ENCODE results near the gene TRABD2B. TPM values are rescaled to one million over a fixed set of nuclear protein-coding genes. Genes with fewer than 3 reads are reported as not detected.

TRABD2B gene
- total and polyA plus RNA-seq, 2 of the 13 experiments (the other 11 are each of a cell fraction or from before 2014, with no cell fraction given) = 0.04 TPM; not detected in 1

DNA sequence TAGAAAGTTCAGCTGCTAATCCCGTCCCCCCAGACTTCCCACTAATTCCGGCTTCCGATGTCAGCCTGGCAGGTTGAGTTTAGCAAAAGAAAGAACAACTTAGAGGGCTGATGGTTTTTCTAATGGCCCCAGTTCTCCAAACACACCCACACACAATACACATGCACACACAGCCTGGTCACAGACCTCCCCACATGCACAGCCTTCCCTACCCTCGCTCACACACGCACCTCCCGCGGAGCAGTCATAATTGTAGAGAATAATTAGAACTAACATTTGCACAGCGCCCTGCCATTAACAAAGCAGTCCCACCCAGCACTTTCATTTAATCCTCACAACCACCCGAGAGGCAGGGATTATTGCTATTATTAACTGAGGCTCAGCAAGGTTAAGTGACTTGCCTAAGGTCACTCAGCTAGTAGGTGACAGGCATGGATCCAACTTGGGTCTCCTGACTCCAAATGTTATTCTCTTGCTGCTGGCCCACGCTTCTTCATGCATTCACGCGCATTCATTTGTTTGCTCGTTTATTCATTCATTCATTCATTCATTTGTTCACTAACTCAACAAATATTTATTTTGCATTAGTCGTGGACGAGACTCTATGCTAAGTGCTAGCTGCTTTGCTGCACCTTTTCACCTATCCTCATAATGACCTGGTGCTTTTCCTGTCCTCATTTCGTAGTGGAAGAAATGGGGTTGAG lies 284.4 kb downstream of the TRABD2B start:
- WGBS (ENCODE audit: low lambda C conversion rate) = 54% methylated on average over 16 of the region's 16 CpGs
- POLR2A ChIA-PET = no interaction called here
- peaks cover 13 to 57% of the 10 kb centered on the region in 2 experiments for H3K27me3 ChIP-seq (ENCODE audit: control insufficient read depth in 1 of 2, insufficient read depth in 2 of 2, low read length in 2 of 2)
- H3K27ac ChIP-seq (ENCODE audit: extremely low read length, insufficient read depth, low read length) = no peak overlapping the region
- no peak overlapping the region for H2AFZ ChIP-seq (ENCODE audit: low read length)
- BruUV-seq (replicated peaks) = no TSS peak
- intact Hi-C loops (cut with micrococcal nuclease; ENCODE audit: unreplicated experiment) = no loop called here
- DNase-seq (ENCODE audit: low spot score) (no peak), FAIRE-seq (no peak), ATAC-seq (no peak)
- no peaks in the 10 kb centered on the region for H3K9me3 ChIP-seq (ENCODE audit: low read length)
- in situ Hi-C loops (cut with HindIII; ENCODE audit: extremely low pct_ligation_motif_present, low pct_unique_long_range_greater_than_20kb) = loop anchor here (5.0 to 25.0 kb wide), 3 partner anchors 185 to 525 kb away; partner anchors contain the start of gene PDZK1IP1
- H4K20me1 ChIP-seq (ENCODE audit: insufficient read depth, low read length) = no peaks in the 10 kb centered on the region
- no peak overlapping the region for H3K4me2 ChIP-seq (ENCODE audit: low read depth, low read length)
- no peak overlapping the region for H3K9ac ChIP-seq (ENCODE audit: insufficient read depth, low read depth, low read length)
- TF ChIP-seq MTA1 (CRISPR knock-in tag; IDR thresholded peaks at IDR 0.05; ENCODE audit: borderline replicate concordance) (no peak), RXRB (CRISPR knock-in tag; IDR thresholded peaks at IDR 0.05; ENCODE audit: borderline replicate concordance) (no peak), TOPORS (CRISPR knock-in tag; IDR thresholded peaks at IDR 0.05) (no peak), SCMH1 (CRISPR knock-in tag; IDR thresholded peaks at IDR 0.05; ENCODE audit: borderline replicate concordance) (no peak)
- CTCF ChIA-PET (ENCODE audit: low intra/inter-chr PET ratio, low total read pairs) = no interaction called here
- H3K4me1 ChIP-seq (ENCODE audit: insufficient read depth, low read length) = peaks cover 20% of the 10 kb centered on the region
- no peak overlapping the region for H3K4me3 ChIP-seq (replicated peaks in 1 of 3; ENCODE audit: insufficient read depth in 1 of 3, low read depth in 2 of 3, low read length in 3 of 3)
- no peaks in the 10 kb centered on the region for H3K79me2 ChIP-seq (ENCODE audit: insufficient read depth, low read length)
- H3K36me3 ChIP-seq (replicated peaks in 1 of 2; ENCODE audit: control insufficient read depth in 1 of 2, insufficient read depth in 2 of 2, low read length in 2 of 2) = no peaks in the 10 kb centered on the region

DNA sequence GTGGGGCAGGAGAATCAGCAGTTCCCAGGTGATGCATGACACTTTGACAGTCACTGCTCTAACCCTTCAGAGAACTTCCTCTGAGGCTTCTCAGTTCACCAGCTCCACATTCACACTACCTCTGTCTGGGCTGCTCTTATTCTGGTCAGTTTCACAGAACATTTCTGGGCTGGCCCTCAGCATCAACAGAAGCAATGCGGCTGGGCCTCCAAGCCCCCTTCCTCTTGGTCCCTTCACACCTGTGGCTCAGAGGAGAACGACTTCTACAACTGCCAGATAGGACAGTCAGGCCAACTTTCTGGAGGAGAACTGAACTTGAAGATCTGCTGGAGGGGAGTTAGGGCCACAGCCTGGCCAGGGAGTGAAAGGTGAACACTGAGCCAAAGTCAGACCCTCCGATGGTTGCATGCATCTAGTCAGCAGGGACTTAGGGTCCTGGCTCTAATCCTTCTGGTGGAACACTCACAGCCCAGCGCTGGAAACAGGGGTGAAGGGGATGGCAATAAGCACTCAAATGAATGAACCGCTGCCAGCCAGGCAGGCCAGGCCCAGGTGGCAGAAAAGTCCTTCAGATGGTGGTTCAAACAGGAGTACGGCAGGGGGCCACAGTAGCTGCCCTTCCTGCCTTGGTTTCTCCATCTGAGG lies 285.2 kb downstream of the TRABD2B start:
- 72% methylated on average over 5 of the region's 6 CpGs for WGBS (ENCODE audit: low lambda C conversion rate)
- Histone ChIP-seq H2AFZ (ENCODE audit: low read length) (no peak overlapping the region), H3K79me2 (ENCODE audit: insufficient read depth, low read length) (no peaks in the 10 kb centered on the region), H3K36me3 (replicated peaks in 1 of 2; ENCODE audit: control insufficient read depth in 1 of 2, insufficient read depth in 2 of 2, low read length in 2 of 2) (no peaks in the 10 kb centered on the region), H4K20me1 (ENCODE audit: insufficient read depth, low read length) (no peaks in the 10 kb centered on the region), H3K27me3 (ENCODE audit: control insufficient read depth in 1 of 2, insufficient read depth in 2 of 2, low read length in 2 of 2) (peaks cover 14 to 60% of the 10 kb centered on the region in 2 experiments), H3K9ac (ENCODE audit: insufficient read depth, low read depth, low read length) (no peak overlapping the region), H3K4me2 (ENCODE audit: low read depth, low read length) (no peak overlapping the region), H3K4me3 (replicated peaks in 1 of 3; ENCODE audit: insufficient read depth in 1 of 3, low read depth in 2 of 3, low read length in 3 of 3) (no peak overlapping the region), H3K9me3 (ENCODE audit: low read length) (no peaks in the 10 kb centered on the region), H3K4me1 (ENCODE audit: insufficient read depth, low read length) (peaks cover 20% of the 10 kb centered on the region), H3K27ac (ENCODE audit: extremely low read length, insufficient read depth, low read length) (no peak overlapping the region)
- in situ Hi-C loops (cut with HindIII; ENCODE audit: extremely low pct_ligation_motif_present, low pct_unique_long_range_greater_than_20kb) (loop anchor here (5.0 to 25.0 kb wide), 3 partner anchors 185 to 525 kb away; partner anchors contain the start of gene PDZK1IP1), intact Hi-C loops (cut with micrococcal nuclease; ENCODE audit: unreplicated experiment) (no loop called here)
- no TSS peak for BruUV-seq (replicated peaks)
- no peak for FAIRE-seq
- no peak for ATAC-seq
- no peak for DNase-seq (ENCODE audit: low spot score)
- CTCF ChIA-PET (ENCODE audit: low intra/inter-chr PET ratio, low total read pairs) = no interaction called here
- TF ChIP-seq ZBTB1 (CRISPR knock-in tag; IDR thresholded peaks at IDR 0.05; ENCODE audit: borderline replicate concordance) (no peak), ZNF678 (CRISPR knock-in tag; IDR thresholded peaks at IDR 0.05) (no peak), ZNF891 (CRISPR knock-in tag; IDR thresholded peaks at IDR 0.05) (no peak), RARG (CRISPR knock-in tag; IDR thresholded peaks at IDR 0.05; ENCODE audit: low read depth) (no peak), ZNF121 (CRISPR knock-in tag; IDR thresholded peaks at IDR 0.05) (no peak), CBX1 (IDR thresholded peaks at IDR 0.05; ENCODE audit: low read depth) (no peak), ZNF563 (CRISPR knock-in tag; IDR thresholded peaks at IDR 0.05) (no peak)
- TF ChIP-seq, protein P1, sequence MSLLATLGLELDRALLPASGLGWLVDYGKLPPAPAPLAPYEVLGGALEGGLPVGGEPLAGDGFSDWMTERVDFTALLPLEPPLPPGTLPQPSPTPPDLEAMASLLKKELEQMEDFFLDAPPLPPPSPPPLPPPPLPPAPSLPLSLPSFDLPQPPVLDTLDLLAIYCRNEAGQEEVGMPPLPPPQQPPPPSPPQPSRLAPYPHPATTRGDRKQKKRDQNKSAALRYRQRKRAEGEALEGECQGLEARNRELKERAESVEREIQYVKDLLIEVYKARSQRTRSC (CRISPR knock-in tag; IDR thresholded peaks at IDR 0.05; ENCODE audit: low read depth) = no peak
- TF ChIP-seq, protein P2, sequence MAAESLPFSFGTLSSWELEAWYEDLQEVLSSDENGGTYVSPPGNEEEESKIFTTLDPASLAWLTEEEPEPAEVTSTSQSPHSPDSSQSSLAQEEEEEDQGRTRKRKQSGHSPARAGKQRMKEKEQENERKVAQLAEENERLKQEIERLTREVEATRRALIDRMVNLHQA (CRISPR knock-in tag; IDR thresholded peaks at IDR 0.05) = no peak
- POLR2A ChIA-PET = no interaction called here
